ENCODE measurements around the gene NTM. TPM values are rescaled to one million over a fixed set of nuclear protein-coding genes. Genes with fewer than 3 reads are reported as not detected.
A peak's percentile ranks its signal among the peaks of the same experiment; 100 is the strongest.

NTM gene
- 10 to 100 TPM; 19.1 to 44.7 TPM for total RNA-seq

- H3K9me3 ChIP-seq: no peaks in the 10 kb centered on the region
- no peak within 1 kb of the TSS for H3K27ac ChIP-seq
- H3K4me3 ChIP-seq: peak within 1 kb of the TSS in 1 of 2 donors; percentile 18
- H3K27me3 ChIP-seq: peaks cover 0 to 13% of the 10 kb centered on the region in 2 donors
- peak; percentile 62 for DNase-seq (ENCODE audit: low spot score)
- TF ChIP-seq CTCF (IDR thresholded peaks at IDR 0.05): no peak
- peaks cover 0 to 11% of the 10 kb centered on the region in 2 donors for H3K4me1 ChIP-seq
- H3K36me3 ChIP-seq: no peaks in the 10 kb centered on the region
Measured at GRCh38 chr11:131370090-131370751, at the start of gene NTM. Gene NTM, plus strand, starts transcription at chr11:131370615.

- H3K27ac ChIP-seq: no peak overlapping the region
- H3K9me3 ChIP-seq: no peaks in the 10 kb centered on the region
- H3K27me3 ChIP-seq: no peaks in the 10 kb centered on the region
- H3K36me3 ChIP-seq: no peaks in the 10 kb centered on the region
- H3K4me1 ChIP-seq: no peaks in the 10 kb centered on the region
- H3K4me3 ChIP-seq: no peak overlapping the region
- no peak for TF ChIP-seq CTCF (IDR thresholded peaks at IDR 0.05)
- DNase-seq (ENCODE audit: low spot score): no peak
Measured at GRCh38 chr11:131324921-131325570, 45.4 kb upstream of the NTM start.

GRCh38 chr11:131326829-131327228 is 43.6 kb upstream of the NTM start:
- Histone ChIP-seq H3K27ac (no peak overlapping the region), H3K4me1 (no peaks in the 10 kb centered on the region), H3K9me3 (no peaks in the 10 kb centered on the region), H3K36me3 (no peaks in the 10 kb centered on the region), H3K4me3 (no peak overlapping the region), H3K27me3 (no peaks in the 10 kb centered on the region)
- DNase-seq (ENCODE audit: low spot score): no peak
- no peak for TF ChIP-seq CTCF (IDR thresholded peaks at IDR 0.05)

- TF ChIP-seq CTCF (IDR thresholded peaks at IDR 0.05): no peak
- no peaks in the 10 kb centered on the region for H3K27me3 ChIP-seq
Measured at GRCh38 chr11:131327421-131327820, 43.0 kb upstream of the NTM start.

GRCh38 chr11:131328843-131329242 is 41.6 kb upstream of the NTM start:
- TF ChIP-seq CTCF (IDR thresholded peaks at IDR 0.05): no peak
- H3K27me3 ChIP-seq: no peaks in the 10 kb centered on the region
- no peaks in the 10 kb centered on the region for H3K9me3 ChIP-seq
- no peak overlapping the region for H3K27ac ChIP-seq
- no peaks in the 10 kb centered on the region for H3K4me1 ChIP-seq
- no peak for DNase-seq (ENCODE audit: low spot score)
- no peaks in the 10 kb centered on the region for H3K36me3 ChIP-seq
- no peak overlapping the region for H3K4me3 ChIP-seq

More at GRCh38 chr11:131327421-131327820, 43.0 kb upstream of the NTM start:
- DNase-seq (ENCODE audit: low spot score): no peak
- no peak overlapping the region for H3K27ac ChIP-seq
- H3K9me3 ChIP-seq: no peaks in the 10 kb centered on the region
- no peaks in the 10 kb centered on the region for H3K4me1 ChIP-seq
- H3K4me3 ChIP-seq: no peak overlapping the region
- no peaks in the 10 kb centered on the region for H3K36me3 ChIP-seq
